Activated naive CD4-positive, alpha-beta T cell (primary cell): Measurements from ENCODE around the gene RAB25.

Experiments
- DNase-seq, 4 experiments: peaks; one replicate each; lab custom pipeline; 2025; lab: John Stamatoyannopoulos, UW

RAB25 gene

DNA sequence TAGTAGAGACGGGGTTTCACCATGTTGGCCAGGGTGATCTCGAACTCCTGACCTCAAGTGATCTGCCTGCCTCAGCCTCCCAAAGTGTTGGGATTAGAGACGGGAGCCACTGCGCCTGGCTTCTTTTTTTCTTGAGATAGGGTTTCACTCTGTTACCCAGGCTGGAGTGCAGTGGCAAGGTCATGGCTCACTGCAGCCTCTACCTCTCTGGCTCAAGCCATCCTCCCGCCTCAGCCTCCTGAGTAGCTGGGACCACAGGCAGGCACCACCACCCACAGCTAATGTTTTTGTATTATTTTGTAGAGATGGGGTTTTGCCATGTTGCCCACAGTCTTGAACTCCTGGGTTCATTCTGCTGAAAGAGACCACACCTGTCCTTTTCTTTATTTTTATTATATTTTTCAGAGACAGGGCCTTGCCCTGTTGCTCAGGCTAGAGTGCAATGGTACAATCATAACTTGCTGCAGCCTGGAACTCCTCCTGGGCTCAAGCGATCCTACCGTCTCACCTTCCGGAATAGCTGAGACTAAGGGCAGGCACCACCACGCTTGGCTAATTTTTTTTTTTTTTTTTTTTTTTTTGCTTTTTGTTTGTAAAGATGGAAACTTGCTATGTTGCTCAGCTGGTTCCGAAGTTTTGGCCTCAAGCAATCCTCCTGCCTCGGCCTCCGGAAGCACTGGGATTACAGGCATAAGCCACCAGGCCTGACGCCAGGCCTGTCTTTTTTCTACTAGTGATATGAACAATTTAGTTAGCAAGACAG is 56.6 kb downstream of the RAB25 start:
- DNase-seq: no peak

GRCh38 chr1:156118177-156118868 is 57.4 kb downstream of the RAB25 start:
- no peak for DNase-seq

- no peak for DNase-seq
These were observed 58.7 kb downstream of the RAB25 start for GRCh38 chr1:156119503-156120209.
